Measurements from ENCODE around the gene SLC23A2.

Gene SLC23A2

GRCh38 chr20:4893709-4894108 lies 107.6 kb downstream of the SLC23A2 start:
- TF ChIP-seq TAF1 (IDR thresholded peaks at IDR 0.05; ENCODE audit: borderline replicate concordance, insufficient read depth, low read length): no peak
- no peak for TF ChIP-seq SIN3A (IDR thresholded peaks at IDR 0.05; ENCODE audit: borderline replicate concordance, insufficient read depth, low read length)

- TF ChIP-seq TAF1 (IDR thresholded peaks at IDR 0.05; ENCODE audit: borderline replicate concordance, insufficient read depth, low read length) (no peak), SIN3A (IDR thresholded peaks at IDR 0.05; ENCODE audit: borderline replicate concordance, insufficient read depth, low read length) (no peak)
Measured at GRCh38 chr20:4891997-4892396, 109.3 kb downstream of the SLC23A2 start.

GRCh38 chr20:4891190-4891763 lies 110.0 kb downstream of the SLC23A2 start:
- TF ChIP-seq FOXP2 (optimal IDR thresholded peaks at IDR 0.05; ENCODE audit: borderline replicate concordance, extremely low read depth, extremely low read length, insufficient read depth) (no peak), SIN3A (IDR thresholded peaks at IDR 0.05; ENCODE audit: borderline replicate concordance, insufficient read depth, low read length) (no peak), POLR2AphosphoS5 (IDR thresholded peaks at IDR 0.05; ENCODE audit: low read depth, low read length) (no peak), REST (IDR thresholded peaks at IDR 0.05; ENCODE audit: insufficient read depth in 1 of 2, low read depth in 2 of 2, low read length in 2 of 2) (no peak), TAF1 (IDR thresholded peaks at IDR 0.05; ENCODE audit: borderline replicate concordance, insufficient read depth, low read length) (no peak)

- no peak for TF ChIP-seq TAF1 (IDR thresholded peaks at IDR 0.05; ENCODE audit: borderline replicate concordance, insufficient read depth, low read length)
Measured at GRCh38 chr20:4889446-4889845, 111.9 kb downstream of the SLC23A2 start.

- TF ChIP-seq POLR2AphosphoS5 (IDR thresholded peaks at IDR 0.05; ENCODE audit: low read depth, low read length): no peak
- no peak for TF ChIP-seq REST (IDR thresholded peaks at IDR 0.05; ENCODE audit: insufficient read depth in 1 of 2, low read depth in 2 of 2, low read length in 2 of 2)
- no peak for TF ChIP-seq SIN3A (IDR thresholded peaks at IDR 0.05; ENCODE audit: borderline replicate concordance, insufficient read depth, low read length)
- TF ChIP-seq FOXP2 (optimal IDR thresholded peaks at IDR 0.05; ENCODE audit: borderline replicate concordance, extremely low read depth, extremely low read length, insufficient read depth): no peak
- TF ChIP-seq TAF1 (IDR thresholded peaks at IDR 0.05; ENCODE audit: borderline replicate concordance, insufficient read depth, low read length): no peak
Measured at GRCh38 chr20:4887586-4887985, 113.7 kb downstream of the SLC23A2 start.

GRCh38 chr20:4886771-4887527 lies 114.4 kb downstream of the SLC23A2 start:
- TF ChIP-seq REST (IDR thresholded peaks at IDR 0.05; ENCODE audit: insufficient read depth in 1 of 2, low read depth in 2 of 2, low read length in 2 of 2): no peak
- TF ChIP-seq FOXP2 (optimal IDR thresholded peaks at IDR 0.05; ENCODE audit: borderline replicate concordance, extremely low read depth, extremely low read length, insufficient read depth): no peak
- no peak for TF ChIP-seq SIN3A (IDR thresholded peaks at IDR 0.05; ENCODE audit: borderline replicate concordance, insufficient read depth, low read length)
- no peak for TF ChIP-seq TAF1 (IDR thresholded peaks at IDR 0.05; ENCODE audit: borderline replicate concordance, insufficient read depth, low read length)
- no peak for TF ChIP-seq POLR2AphosphoS5 (IDR thresholded peaks at IDR 0.05; ENCODE audit: low read depth, low read length)

All from PFSK-1 (cell line).